ENCODE data around the gene ACAN.

DNA sequence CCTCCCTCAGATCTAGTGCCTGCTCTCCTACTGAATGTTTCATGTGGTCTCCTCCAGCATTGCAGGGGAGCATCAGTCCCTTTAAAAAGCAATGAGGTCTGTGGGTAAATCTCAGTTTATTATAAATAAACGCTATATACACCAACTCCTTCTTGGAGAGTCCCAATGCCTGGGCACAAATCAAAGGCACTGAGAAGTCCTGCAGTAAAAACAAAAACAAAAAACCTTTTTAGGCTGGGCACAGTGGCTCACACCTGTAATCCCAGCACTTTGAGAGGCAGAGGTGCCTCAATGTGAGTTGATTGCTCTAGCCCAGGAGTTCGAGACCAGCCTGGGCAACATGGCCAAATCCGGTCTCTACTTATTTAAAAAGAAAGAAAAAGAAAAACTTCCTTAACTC is 45.0 kb downstream of the ACAN start:
- TF ChIP-seq KDM1A (IDR thresholded peaks at IDR 0.05; ENCODE audit: borderline replicate concordance) (no peak), MYC (IDR thresholded peaks at IDR 0.05; ENCODE audit: insufficient read depth, insufficient read length, insufficient replicate concordance, low read length, severe bottlenecking) (no peak), ASH2L (IDR thresholded peaks at IDR 0.05; ENCODE audit: borderline replicate concordance, low read depth) (no peak), JUNB (IDR thresholded peaks at IDR 0.05) (no peak), RAD21 (IDR thresholded peaks at IDR 0.05; ENCODE audit: insufficient read depth, low read depth, low read length) (no peak), POLR2A (IDR thresholded peaks at IDR 0.05; ENCODE audit: low read depth, low read length) (no peak), FOXM1 (IDR thresholded peaks at IDR 0.05; ENCODE audit: low read depth, low read length) (no peak), RCOR1 (conservative IDR thresholded peaks at IDR 0.05; ENCODE audit: low read depth, low read length) (no peak), BHLHE40 (IDR thresholded peaks at IDR 0.05; ENCODE audit: borderline replicate concordance in 1 of 2, low read depth in 2 of 2, low read length in 1 of 2) (no peak), ZNF274 (IDR thresholded peaks at IDR 0.05; ENCODE audit: insufficient read depth, insufficient read length) (no peak), KAT2A (conservative IDR thresholded peaks at IDR 0.05; ENCODE audit: control insufficient read depth, low read depth, low read length) (no peak), PML (IDR thresholded peaks at IDR 0.05; ENCODE audit: low read length) (no peak)
- TF ChIP-seq, protein P1, sequence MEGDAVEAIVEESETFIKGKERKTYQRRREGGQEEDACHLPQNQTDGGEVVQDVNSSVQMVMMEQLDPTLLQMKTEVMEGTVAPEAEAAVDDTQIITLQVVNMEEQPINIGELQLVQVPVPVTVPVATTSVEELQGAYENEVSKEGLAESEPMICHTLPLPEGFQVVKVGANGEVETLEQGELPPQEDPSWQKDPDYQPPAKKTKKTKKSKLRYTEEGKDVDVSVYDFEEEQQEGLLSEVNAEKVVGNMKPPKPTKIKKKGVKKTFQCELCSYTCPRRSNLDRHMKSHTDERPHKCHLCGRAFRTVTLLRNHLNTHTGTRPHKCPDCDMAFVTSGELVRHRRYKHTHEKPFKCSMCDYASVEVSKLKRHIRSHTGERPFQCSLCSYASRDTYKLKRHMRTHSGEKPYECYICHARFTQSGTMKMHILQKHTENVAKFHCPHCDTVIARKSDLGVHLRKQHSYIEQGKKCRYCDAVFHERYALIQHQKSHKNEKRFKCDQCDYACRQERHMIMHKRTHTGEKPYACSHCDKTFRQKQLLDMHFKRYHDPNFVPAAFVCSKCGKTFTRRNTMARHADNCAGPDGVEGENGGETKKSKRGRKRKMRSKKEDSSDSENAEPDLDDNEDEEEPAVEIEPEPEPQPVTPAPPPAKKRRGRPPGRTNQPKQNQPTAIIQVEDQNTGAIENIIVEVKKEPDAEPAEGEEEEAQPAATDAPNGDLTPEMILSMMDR (IDR thresholded peaks at IDR 0.05 in 2 of 3, conservative IDR thresholded peaks at IDR 0.05 in 1 of 3; ENCODE audit: control insufficient read depth in 2 of 3, extremely low read depth in 1 of 3, insufficient read depth in 1 of 3, low read depth in 3 of 3, low read length in 3 of 3): no peak
- TF ChIP-seq, protein P2, sequence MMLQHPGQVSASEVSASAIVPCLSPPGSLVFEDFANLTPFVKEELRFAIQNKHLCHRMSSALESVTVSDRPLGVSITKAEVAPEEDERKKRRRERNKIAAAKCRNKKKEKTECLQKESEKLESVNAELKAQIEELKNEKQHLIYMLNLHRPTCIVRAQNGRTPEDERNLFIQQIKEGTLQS (IDR thresholded peaks at IDR 0.05; ENCODE audit: borderline replicate concordance, extremely low read depth, low read depth, low read length): no peak

Measured in GM12878 (cell line).